Measurements from ENCODE around the gene RRM1.
"Not testable (repeated sequence)": the region's sequence is repeated elsewhere in the genome, so short reads cannot be mapped to it uniquely, and the experiment has no call there.

DNA sequence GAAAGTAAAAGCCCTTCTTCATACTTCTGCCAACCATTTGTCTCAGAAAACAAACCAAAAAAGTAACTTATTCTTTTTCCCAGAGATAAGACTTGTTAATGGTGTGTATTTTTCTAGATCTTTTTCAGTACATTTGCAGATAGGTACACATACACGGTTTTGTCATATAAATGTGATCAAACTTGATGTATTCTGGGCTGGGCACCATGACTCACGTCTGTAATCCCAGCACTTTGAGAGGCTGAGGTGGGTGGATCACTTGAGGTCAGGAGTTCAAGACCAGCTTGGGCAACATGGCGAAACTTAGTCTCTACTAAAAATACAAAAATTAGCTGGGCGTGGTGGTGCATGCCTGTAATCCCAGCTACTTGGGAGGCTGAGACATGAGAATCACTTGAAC, 35.6 kb downstream of the RRM1 start:
- TF ChIP-seq EZH2phosphoT487 (IDR thresholded peaks at IDR 0.05; ENCODE audit: insufficient read depth, low read depth); EZH2 (IDR thresholded peaks at IDR 0.05; ENCODE audit: insufficient read depth, poor library complexity, severe bottlenecking): not testable (repeated sequence)

Measured in GM23248 (cell line).